NCI-H2196 (cell line): Measurements from ENCODE around the gene LYPD8.

Experiments
- DNase-seq: peaks from one replicate; lab custom pipeline; 2025; ENCODE audit not compliant: unreplicated experiment; lab: John Stamatoyannopoulos, UW

LYPD8 gene

DNA sequence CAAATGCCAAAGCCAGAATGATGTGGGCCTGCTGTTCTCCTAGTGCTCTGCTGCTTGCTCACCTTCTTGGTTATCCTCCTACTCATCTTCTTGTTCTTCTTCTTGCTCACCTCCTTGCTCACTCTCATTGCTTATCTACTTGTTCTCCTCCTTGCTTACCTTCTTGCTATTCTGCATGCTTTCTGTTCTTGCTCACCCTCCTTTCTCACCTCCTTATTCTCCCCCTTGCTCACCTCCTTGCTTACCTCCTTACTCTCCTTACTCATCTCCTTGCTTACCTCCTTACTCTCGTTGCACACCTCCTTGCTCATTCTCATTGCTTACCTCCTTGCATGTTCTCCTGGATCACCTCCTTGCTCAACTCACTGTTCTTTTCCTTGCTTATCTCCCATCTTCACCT is 52.8 kb downstream of the LYPD8 start, which contains the start of gene OR14I1:
OR14I1 (minus strand) TSS at position 53 of the 400 bp plus-strand sequence.
- no peak for DNase-seq

DNA sequence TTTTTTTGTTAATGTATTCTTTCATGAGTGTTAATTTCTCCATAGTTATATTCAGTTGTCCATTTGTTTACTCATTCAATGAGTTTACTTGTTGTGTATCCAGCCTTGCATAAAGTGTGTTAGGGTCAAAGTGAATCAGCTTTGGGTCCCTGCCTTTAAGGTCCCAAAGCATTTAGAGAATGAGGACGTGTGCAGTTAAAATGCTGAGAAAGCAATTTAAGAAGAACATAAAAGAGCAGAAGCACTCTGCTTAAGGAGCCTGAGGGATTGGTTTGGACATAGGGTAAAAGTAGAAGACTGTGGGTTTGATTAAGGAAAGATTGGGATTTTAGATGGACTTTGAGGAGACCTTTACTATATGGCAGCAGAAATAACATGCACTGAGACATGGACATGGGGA is 56.5 kb downstream of the LYPD8 start:
- no peak for DNase-seq

DNA sequence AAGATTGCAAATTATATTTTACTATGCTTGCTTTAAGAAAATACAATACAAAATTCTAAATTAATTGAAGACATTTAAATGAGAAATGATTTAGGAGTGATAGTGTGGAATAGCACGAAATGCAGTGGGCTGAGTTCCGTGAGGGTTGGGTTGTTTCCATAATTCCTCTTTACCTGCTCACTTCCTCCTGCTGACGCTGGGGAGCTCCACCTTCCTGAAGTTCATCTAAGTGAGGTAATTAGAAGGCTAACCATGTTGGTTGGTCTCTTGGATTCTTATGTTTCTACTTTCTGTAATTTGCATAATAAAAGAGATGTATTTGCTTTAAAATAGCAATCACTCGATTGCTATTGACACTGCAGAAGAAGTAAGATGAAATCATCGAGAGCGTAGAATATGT is 57.7 kb downstream of the LYPD8 start:
- DNase-seq = no peak

DNA sequence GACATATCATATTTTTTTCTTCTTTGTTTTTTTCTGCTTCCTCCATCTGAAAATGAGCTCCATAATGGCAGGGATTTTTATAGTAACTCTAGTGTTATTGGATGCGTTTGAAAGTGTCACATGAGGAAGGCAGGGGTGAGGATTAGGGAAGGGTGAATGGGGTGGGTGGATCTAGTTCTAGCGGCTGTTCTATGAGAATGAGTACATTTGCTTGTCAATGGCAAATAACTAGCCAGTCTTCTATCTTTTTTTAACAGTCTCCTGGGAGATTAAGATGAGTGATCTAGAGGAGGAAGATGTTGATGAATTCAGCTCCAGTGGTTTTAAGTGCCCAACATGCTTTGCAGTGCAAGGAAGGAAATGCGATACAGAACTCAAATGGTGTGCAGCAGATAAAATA is 58.8 kb downstream of the LYPD8 start:
- DNase-seq = no peak

DNA sequence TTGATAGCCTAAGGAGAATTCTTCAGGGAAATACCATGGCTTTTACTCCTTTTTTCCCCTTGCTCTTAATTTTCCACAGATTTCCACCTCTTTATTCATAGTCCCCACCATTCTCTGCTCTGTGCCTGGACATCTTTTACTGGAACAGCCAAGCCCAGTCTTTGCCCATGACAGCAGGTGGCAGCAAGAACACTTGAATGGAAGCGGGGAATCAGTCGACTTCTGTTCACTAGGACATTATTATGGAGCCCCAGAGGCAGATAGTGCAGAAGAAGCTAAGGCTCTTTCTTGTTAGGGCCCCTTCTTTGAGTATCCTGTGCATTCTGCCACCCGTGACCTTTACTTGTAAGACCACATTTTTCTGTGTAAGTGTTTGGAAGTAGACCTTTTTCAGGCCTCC is 59.3 kb downstream of the LYPD8 start:
- no peak for DNase-seq

DNA sequence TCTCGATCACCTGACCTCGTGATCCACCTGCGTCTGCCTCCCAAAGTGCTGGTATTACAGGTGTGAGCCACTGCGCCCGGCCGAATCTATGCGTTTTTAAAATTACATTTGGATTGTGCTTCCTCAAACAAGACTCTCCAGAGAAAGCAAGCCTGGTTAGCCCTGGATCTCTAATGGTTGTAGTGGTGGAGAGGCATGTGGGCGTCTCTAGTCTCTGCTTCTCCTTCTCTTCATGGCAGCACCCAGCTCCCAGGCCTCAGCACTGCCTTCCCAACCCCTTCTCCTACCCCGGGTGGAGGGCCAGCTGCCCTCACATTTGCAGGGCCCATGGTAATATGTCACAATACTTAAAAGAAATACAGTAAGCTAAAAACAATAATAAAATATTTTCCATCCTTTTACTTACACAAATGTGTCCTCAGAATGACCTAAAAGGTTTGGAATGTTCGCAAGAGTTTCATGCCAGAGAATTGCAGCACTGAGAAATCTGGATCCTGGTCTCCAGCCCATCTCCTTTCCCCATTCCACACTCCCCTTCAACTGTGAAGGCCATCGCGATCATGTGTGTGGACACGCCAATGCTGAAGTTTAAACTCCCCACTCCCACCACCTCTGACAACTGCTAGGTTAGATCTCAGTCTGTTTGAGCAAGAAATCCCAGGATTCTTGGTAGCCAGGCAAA is 60.0 kb downstream of the LYPD8 start:
- DNase-seq = no peak

DNA sequence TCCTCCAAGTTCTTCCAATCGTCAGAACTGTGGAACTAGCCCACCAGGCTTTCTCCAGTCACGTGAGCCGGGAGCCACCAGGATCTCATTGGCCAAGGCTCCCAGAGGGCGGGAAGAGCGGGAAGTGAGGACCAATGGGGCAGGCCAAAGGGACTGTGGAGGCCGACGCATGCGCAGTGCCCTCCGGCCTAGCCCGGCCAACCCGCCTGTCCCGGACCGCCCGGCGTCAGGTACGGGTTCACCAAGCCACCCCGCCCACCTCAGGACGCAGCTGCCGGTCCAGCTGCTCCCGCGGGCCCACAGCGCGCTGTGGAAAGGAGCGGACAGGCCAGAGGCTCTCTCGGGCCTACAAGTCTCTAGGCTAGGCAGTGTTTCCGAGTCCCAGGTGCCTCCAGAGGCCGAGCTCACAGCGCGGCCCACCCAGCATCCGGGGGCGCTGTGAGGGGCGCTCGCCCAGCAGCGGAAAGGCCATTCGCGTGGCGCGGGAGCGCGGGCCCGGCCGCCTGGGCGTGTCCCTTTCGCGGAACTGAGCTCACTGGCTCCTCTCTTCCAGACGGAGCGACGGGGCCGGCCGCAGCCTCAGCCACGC is 63.9 kb downstream of the LYPD8 start:
- no peak for DNase-seq
